ENCODE measurements around the gene CEP350. TPM values are rescaled to one million over a fixed set of nuclear protein-coding genes. Genes with fewer than 3 reads are reported as not detected.

The CEP350 gene
- polyA plus RNA-seq, result 7.5 to 12.0 TPM (median 8.2 TPM) in 3 replicates
- polyA plus RNA-seq (2011; ENCODE audit: low read depth), result 131 TPM
- 4.2 and 7.4 TPM in 2 replicates for polyA plus RNA-seq (2011; cell fraction: cytosol; rRNA removed)
- 14.1 and 20.8 TPM in 2 replicates for polyA plus RNA-seq (2011; cell fraction: nucleus; rRNA removed)
- 9.8 and 11.1 TPM in 2 replicates for polyA plus RNA-seq (2012; ENCODE audit: low replicate concordance)
- polyA minus RNA-seq, result 18.1 to 26.2 TPM (median 20.9 TPM) in 3 replicates
- polyA minus RNA-seq (2011; cell fraction: cytosol; rRNA and poly(A)+ RNA removed), result 11.1 TPM
- 31.4 and 61.7 TPM in 2 replicates for polyA minus RNA-seq (2011; cell fraction: nucleus; rRNA and poly(A)+ RNA removed)

GRCh38 chr1:179954493-179955286 lies at the start of gene CEP350:
Gene CEP350 (plus strand): TSS chr1:179954810. CDS start chr1:179986182, 31,372 bp downstream.
- H2AFZ ChIP-seq (ENCODE audit: control insufficient read depth, low read length), result peak within 1 kb of the TSS; percentile 93
- no peaks in the 10 kb centered on the region for H4K20me1 ChIP-seq (ENCODE audit: control insufficient read depth, extremely low read depth, insufficient read depth, low read length)
- no peaks in the 10 kb centered on the region for H3K9me3 ChIP-seq (ENCODE audit: control insufficient read depth, low read depth, low read length)
- H3K4me3 ChIP-seq (ENCODE audit: control insufficient read depth in 2 of 3, extremely low read depth in 1 of 3, insufficient read depth in 2 of 3, low read depth in 1 of 3, low read length in 3 of 3), result peak within 1 kb of the TSS; percentile 87 to 98 (median 89)
- peak within 1 kb of the TSS; percentile 93 for H3K9ac ChIP-seq (ENCODE audit: control insufficient read depth, extremely low read depth, insufficient read depth, low read length)
- FAIRE-seq (peak; percentile 90), DNase-seq (ENCODE audit: low read depth, low spot score) (peak; percentile 92)
- H3K4me2 ChIP-seq (ENCODE audit: control insufficient read depth, extremely low read depth, insufficient read depth, low read depth, low read length), result peak within 1 kb of the TSS; percentile 93
- H3K9me1 ChIP-seq (ENCODE audit: control insufficient read depth, extremely low read depth, insufficient read depth, low read length), result no peaks in the 10 kb centered on the region
- no peaks in the 10 kb centered on the region for H3K36me3 ChIP-seq (ENCODE audit: control insufficient read depth in 2 of 2, extremely low read depth in 1 of 2, insufficient read depth in 2 of 2, low read length in 2 of 2)
- no peak for TF ChIP-seq CTCF (optimal IDR thresholded peaks at IDR 0.05 in 1 of 3, IDR thresholded peaks at IDR 0.05 in 1 of 3, conservative IDR thresholded peaks at IDR 0.05 in 1 of 3; ENCODE audit: extremely low read depth in 1 of 3, insufficient read depth in 2 of 3, low read length in 3 of 3)
- no peak for TF ChIP-seq EZH2 (IDR thresholded peaks at IDR 0.05; ENCODE audit: low read length)
- H3K79me2 ChIP-seq (ENCODE audit: control insufficient read depth, insufficient read depth, low read length), result peaks cover 46% of the 10 kb centered on the region
- H3K27ac ChIP-seq (ENCODE audit: control insufficient read depth, insufficient read depth, low read length), result peak within 1 kb of the TSS; percentile 86
- dilution Hi-C loops (cut with MboI; ENCODE audit: extremely low pct_ligation_motif_present, low sequenced_read_pairs), result no loop called here
- peaks cover 8% of the 10 kb centered on the region for H3K4me1 ChIP-seq (ENCODE audit: control insufficient read depth, extremely low read depth, insufficient read depth, low read length)
- H3K27me3 ChIP-seq (ENCODE audit: control insufficient read depth, extremely low read depth, insufficient read depth, low read length), result no peaks in the 10 kb centered on the region

GRCh38 chr1:179910934-179911333 lies 43.7 kb upstream of the CEP350 start:
- FAIRE-seq, result no peak
- H3K9ac ChIP-seq (ENCODE audit: control insufficient read depth, extremely low read depth, insufficient read depth, low read length), result no peak overlapping the region
- no peak overlapping the region for H3K4me3 ChIP-seq (ENCODE audit: control insufficient read depth in 2 of 3, extremely low read depth in 1 of 3, insufficient read depth in 2 of 3, low read depth in 1 of 3, low read length in 3 of 3)
- H3K27me3 ChIP-seq (ENCODE audit: control insufficient read depth, extremely low read depth, insufficient read depth, low read length), result no peaks in the 10 kb centered on the region
- no peak overlapping the region for H3K4me2 ChIP-seq (ENCODE audit: control insufficient read depth, extremely low read depth, insufficient read depth, low read depth, low read length)
- no peaks in the 10 kb centered on the region for H3K9me1 ChIP-seq (ENCODE audit: control insufficient read depth, extremely low read depth, insufficient read depth, low read length)
- no peak for TF ChIP-seq EZH2 (IDR thresholded peaks at IDR 0.05; ENCODE audit: low read length)
- TF ChIP-seq CTCF (optimal IDR thresholded peaks at IDR 0.05 in 1 of 3, IDR thresholded peaks at IDR 0.05 in 1 of 3, conservative IDR thresholded peaks at IDR 0.05 in 1 of 3; ENCODE audit: extremely low read depth in 1 of 3, insufficient read depth in 2 of 3, low read length in 3 of 3), result no peak
- no peak overlapping the region for H2AFZ ChIP-seq (ENCODE audit: control insufficient read depth, low read length)
- peaks cover 0 to 4% of the 10 kb centered on the region in 2 experiments for H3K36me3 ChIP-seq (ENCODE audit: control insufficient read depth in 2 of 2, extremely low read depth in 1 of 2, insufficient read depth in 2 of 2, low read length in 2 of 2)
- no peak overlapping the region for H3K27ac ChIP-seq (ENCODE audit: control insufficient read depth, insufficient read depth, low read length)
- dilution Hi-C loops (cut with MboI; ENCODE audit: extremely low pct_ligation_motif_present, low sequenced_read_pairs), result no loop called here
- H3K4me1 ChIP-seq (ENCODE audit: control insufficient read depth, extremely low read depth, insufficient read depth, low read length), result no peaks in the 10 kb centered on the region
- DNase-seq (ENCODE audit: low read depth, low spot score), result no peak
- no peaks in the 10 kb centered on the region for H3K79me2 ChIP-seq (ENCODE audit: control insufficient read depth, insufficient read depth, low read length)
- H4K20me1 ChIP-seq (ENCODE audit: control insufficient read depth, extremely low read depth, insufficient read depth, low read length), result no peaks in the 10 kb centered on the region
- H3K9me3 ChIP-seq (ENCODE audit: control insufficient read depth, low read depth, low read length), result no peaks in the 10 kb centered on the region

All from keratinocyte (primary cell).